HT-29 (cell line): Measurements from ENCODE around the gene CRLF2. TPM values are rescaled to one million over a fixed set of nuclear protein-coding genes. Genes with fewer than 3 reads are reported as not detected.

Experiments
- total RNA-seq: library from RNA; depleted of rRNA; stranded (reverse); fragments of >200 nt; shearing (Covaris generic); gene quantifications from 2 replicates; pipeline ENCODE4 v1.2.3, GENCODE V29; 2014; rRNA removed

Gene CRLF2
- total RNA-seq, 1 experiment from 2014 or later: not detected

Other genes with a start within 250 kb of the CRLF2 start
- not detected in 2 replicates for gene CSF2RA, start 56.2 kb upstream of the CRLF2 start, total RNA-seq
- not detected in 2 replicates for gene IL3RA, start 124.1 kb upstream of the CRLF2 start, total RNA-seq
- 299 and 300 TPM in 2 replicates for gene SLC25A6, start 179.5 kb upstream of the CRLF2 start, total RNA-seq
- gene ASMTL, start 240.3 kb upstream of the CRLF2 start, total RNA-seq: 11.6 and 15.2 TPM in 2 replicates